LHCN-M2 (cell line): ENCODE measurements around the gene ALDH1L1. TPM values are rescaled to one million over a fixed set of nuclear protein-coding genes. Genes with fewer than 3 reads are reported as not detected.

Source experiments
- DNase-seq: peaks from one replicate; pipeline ENCODE4 v3.0.0-alpha.2; 2012; ENCODE audit warnings: low read depth
- total RNA-seq: library from RNA; depleted of rRNA; stranded (reverse); fragments of >200 nt; gene quantifications from 2 replicates; pipeline ENCODE4 v1.2.3, GENCODE V29; 2014

The ALDH1L1 gene
- total RNA-seq, 1 experiment from 2014 or later: 0.11 TPM

DNA sequence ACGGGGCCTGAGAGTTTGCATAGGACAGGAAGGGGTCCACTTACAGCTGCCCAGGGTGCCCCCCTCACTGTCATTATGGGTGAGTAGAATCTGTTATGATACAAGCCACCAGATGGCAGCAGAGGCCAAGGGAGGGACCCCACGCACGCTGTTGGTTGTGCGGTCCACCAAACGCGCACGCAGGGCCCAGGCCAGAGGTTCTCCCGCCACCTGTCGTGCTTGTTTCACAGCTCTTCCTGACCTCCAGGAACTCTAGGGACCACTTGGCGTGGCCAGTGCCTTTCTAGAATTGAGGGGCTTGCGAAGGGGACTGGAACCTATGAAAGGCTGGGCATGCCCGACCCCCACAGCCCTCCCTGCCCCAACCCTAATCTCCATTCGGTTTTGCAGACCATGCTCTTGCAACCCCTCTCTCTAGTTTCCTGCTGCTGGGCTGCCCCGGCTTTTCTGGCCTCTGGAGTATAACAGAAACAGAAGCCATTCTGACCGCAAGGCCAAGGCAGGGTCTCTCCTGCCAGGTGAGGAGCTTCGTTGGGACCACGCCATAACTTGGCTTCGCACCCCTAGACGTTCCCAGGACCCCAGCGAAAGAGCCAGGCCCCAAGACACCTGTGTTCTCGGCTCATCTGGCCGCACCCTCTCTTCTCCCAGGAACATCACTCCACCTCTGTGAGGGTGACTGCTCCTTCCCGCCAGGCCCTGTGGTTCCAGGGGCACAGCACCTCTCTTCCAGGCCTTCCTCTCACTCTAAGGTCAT lies 46.0 kb downstream of the ALDH1L1 start:
- DNase-seq: peak; percentile 39

DNA sequence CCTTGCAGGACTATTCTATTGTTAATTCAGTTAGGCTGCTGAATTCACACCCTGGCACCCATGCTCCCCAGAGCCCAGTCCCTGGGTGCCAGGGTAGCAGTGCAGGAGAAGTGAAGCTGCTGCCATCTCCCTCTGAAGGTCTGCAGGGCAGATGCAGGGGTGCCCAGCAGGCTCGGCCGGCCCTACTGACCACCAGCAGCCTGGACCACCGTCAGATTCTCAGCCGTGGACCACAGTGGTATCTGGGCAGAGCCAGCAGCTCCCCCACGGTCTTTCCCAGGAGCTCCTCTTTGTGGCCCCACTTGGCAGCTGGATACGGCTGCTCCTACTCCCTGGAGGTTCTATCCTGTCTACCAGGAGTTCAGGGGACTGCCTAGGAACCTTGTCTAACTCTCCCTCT lies 46.8 kb downstream of the ALDH1L1 start:
- DNase-seq: no peak

DNA sequence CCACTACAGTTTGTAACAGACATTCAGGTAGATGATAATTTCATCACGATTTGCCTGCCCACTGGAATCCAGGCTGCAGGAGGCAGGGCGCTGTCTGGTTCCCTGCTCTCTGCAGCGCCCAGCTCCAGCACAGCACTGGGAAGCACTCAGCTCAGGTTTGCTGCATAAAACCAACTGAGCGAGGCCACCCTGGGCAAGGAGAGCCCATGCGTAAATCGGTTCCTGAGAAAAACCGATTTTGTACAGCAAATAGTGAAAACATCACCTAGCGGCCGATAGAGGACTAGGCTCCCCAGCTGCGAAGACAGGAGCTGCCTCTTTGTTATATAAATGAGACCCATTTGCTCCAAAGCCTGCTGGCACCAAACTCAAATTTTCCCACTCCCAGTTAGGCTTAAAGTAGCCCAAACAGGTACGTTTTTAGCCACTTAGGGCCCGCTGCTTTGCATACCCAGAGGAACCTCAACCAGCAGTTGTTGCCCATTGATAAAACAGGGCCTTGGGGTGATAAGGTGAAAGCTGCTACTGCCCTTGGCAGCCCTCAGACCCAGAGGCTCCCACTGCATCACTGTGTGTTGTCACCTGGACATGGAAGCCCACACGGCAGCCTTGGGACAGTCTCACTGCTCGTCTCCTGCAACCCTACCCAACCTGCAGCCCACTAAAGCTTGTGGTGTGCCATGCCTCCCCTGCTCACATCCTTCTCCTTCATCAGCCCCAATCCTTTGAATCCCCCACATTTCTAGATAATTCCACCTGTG lies 47.5 kb downstream of the ALDH1L1 start:
- no peak for DNase-seq

DNA sequence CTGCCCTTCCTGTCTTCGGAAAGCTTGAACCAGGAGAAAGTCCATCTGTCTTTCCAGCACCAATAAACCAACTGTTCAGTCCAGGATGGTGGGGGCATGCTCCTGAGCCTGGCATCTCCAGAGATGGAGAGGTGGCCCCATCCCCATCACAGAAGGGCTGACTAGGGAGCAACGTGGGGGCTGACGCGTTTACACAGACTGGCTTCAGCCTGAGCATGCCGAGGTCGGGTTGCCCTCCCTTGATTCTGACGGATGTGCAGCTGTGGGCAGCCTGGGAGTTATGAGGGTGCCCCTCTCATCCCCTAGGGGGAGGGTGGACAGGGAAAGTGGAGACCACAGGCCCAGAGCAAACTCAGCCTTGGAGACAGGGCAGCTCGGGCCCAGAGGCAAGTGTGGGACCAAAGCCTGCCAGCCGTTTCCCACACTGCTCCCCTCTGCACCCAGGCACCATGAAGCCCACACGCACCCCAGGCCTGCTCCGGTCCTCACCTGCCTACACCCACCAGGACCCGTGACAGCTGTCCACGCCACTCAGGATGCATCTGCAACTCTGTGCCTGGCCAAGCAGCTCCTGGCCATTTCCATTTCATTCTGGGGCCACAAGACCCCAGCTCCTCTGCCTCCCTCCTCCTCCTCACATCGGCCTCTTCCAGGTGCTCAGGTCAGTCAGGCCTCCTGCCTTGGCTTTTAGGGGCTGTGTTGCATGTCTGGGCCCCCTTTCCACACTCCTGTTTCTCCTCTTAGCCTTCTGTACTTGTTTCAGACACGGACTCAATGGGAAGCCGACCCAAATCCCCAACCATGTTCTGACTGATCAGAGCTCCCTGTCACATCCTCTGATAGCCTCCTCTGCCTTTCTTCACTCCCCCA lies 48.3 kb downstream of the ALDH1L1 start:
- no peak for DNase-seq

- no peak for DNase-seq
Observed at GRCh38 chr3:126130981-126131745, 49.2 kb downstream of the ALDH1L1 start.

DNA sequence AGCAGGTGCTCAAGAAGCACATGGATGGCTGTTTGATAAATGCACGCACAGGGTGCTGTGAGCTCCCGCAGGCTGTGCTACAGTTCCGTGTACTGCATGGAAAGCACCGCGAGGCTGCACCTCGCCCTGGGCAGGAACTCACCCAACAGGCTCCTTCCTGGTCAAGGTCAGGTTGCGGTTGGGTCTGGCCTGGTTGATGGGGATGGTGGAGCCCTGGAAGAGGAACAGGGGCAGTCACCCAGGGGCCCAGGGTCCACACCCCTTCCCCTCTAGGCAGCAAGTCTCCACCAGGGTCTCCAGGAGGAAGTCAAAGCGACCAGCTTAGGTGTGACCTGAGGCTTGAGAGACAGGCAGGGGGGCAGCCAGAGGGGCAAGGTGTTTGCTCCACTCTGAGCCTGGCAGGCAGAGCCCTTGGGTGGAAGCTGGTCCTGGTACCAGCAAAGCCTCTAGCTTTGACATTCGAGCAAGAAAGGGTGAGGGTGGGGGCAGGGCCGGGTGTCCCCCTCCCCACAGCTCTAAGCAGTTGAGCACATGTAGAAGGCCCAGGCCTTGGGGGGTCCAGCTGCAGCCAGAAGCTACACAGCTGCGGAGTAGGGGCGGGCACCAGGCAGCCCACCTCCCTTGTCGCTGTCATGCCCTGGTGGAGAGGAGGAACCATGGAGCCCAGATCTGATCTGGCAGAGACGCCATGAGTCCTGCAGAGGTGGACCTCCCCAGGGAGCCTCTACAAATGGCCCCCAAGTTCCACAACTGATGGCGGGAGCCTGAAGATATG lies 50.1 kb downstream of the ALDH1L1 start:
- DNase-seq: no peak

DNA sequence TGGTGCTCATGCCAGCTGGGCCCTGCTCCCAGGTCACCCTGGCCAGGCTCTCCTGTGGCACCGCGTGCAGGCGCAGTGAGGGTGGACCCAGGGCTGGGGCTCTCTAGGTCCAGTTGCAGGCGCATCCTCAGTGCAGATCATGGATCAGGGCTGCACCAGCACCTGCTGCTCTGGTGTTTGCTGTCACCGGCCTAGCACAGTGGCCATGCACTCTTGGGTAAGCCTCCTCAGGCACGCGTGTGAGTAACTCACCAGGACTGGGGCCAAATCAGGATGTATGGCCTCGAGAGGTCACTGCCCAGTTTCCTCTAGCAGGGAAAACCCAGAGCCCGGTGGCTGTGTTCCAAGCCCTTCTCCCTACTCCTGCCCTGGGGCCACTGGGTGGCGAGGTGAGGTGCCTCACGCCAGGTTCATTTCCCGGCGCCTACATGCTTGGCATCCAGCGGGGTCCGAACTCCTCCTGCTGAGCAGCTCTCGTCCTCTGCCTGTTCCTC lies 50.9 kb downstream of the ALDH1L1 start:
- DNase-seq: no peak

DNA sequence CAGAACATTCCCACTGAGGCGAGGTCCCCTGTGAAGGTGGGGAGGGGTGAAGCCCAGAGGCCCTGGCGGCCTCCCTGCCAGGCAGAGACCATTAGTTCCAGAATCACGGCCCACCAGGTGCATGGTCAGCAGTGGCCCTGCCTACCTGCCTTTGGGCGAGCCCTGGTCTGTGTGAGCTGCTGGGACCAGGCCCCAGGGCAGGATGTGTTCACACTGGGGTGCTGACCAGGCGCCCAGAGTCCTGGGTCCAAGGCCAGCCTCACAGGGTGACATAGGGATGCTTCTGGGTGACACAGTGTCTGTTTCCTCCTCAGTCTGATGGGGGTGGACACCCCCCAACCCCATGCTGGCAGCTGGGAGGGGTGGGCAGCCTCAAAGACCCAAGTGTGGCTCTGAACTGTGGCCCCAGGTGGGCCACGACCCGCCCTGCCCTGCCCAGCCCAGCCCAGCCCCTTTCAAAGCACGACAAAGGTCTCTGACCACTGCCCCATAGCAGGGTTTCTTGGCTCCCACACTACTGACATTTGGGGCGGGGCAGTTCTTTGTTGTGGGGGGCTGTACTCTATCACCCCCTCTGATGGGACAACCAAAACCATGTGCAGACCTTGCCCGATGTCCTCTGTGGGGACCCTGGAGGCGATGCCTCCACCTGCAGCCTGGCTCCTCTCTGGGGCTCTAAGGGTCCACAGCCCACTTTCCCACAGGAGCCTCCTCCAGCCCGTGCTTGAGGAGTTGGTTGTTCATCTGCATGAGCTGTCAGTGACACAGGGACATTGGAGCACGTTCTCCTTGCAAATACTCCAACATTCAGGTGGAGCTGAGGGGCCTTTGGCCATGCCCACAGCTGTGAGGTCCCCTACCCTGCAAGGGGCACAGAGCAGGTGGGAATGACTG lies 51.6 kb downstream of the ALDH1L1 start:
- no peak for DNase-seq

- no peak for DNase-seq
Observed at GRCh38 chr3:126127904-126128303, 52.5 kb downstream of the ALDH1L1 start.

GRCh38 chr3:126127452-126127851 lies 52.9 kb downstream of the ALDH1L1 start:
- no peak for DNase-seq

- no peak for DNase-seq
Observed at GRCh38 chr3:126126811-126127431, 53.5 kb downstream of the ALDH1L1 start.

GRCh38 chr3:126126286-126126685 lies 54.1 kb downstream of the ALDH1L1 start:
- no peak for DNase-seq

DNA sequence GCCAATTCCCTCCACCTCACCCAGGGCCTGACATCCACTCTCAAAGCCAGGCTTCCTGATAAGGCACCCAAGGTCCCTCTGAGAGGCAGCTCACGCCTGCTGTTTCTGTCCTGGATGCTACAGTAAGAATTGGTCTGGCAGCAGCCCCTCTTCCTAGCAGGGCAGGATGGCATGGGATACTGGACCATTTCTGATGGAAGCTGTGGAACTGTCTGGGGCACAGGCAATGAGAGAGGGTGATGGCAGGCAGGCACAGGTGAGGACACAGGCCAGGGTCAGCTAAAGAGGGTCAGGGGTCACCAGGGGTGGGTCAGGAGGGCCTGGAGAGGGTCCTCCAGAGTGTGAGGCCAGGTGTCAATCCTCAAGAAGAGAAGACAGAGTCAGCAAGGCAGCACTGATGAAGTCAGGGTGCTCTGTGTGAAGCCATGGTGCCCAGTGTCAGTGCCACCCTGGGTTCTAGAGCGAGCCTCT lies 54.6 kb downstream of the ALDH1L1 start:
- no peak for DNase-seq

DNA sequence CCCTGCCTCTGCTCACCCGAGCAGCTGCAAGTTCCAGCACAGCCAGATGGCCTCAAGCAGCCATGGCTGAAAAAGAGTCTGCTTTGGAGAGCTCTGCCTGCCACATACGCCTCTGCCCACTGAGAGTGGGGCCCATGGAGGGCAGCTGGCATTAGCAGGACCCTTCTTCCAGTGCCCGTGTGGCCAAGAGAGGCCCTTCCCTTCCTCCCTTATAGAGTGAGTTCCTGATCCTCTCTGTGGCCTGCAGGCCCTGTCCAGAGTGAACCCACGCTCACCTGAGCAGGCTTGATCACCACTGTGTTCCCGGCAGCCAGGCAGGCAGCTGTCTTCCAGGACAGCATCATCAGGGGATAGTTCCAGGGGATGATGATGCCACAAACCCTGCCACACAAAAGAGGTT lies 55.0 kb downstream of the ALDH1L1 start:
- DNase-seq: no peak

- DNase-seq: no peak
Observed at GRCh38 chr3:126124896-126125295, 55.5 kb downstream of the ALDH1L1 start.

GRCh38 chr3:126124148-126124868 lies 56.1 kb downstream of the ALDH1L1 start:
- DNase-seq: no peak

GRCh38 chr3:126121632-126122031 lies 58.8 kb downstream of the ALDH1L1 start:
- no peak for DNase-seq

DNA sequence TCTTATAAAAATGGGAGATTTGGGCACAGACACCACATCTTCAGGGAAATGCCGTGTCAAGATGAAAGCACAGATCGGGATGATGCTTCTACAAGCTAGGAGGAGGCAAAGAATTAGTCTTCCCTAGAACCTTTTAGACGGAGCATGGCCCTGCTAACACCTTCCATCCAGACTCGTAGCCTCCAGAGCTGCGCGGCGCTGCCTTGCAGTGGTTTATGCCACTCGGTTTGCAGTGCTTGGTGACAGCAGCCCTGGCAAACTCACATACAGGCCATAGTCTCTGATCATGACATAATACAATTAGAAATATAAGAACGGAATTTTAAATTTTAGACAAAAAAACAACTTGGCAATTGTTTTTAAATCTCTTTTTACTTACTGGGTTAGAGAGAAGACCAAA lies 59.3 kb downstream of the ALDH1L1 start:
- DNase-seq: no peak
